ENCODE measurements around the gene CCDC144A.
"Not testable (repeated sequence)": the region's sequence is repeated elsewhere in the genome, so short reads cannot be mapped to it uniquely, and the experiment has no call there.

- TF ChIP-seq CTCF (conservative IDR thresholded peaks at IDR 0.05 in 1 of 2, IDR thresholded peaks at IDR 0.05 in 1 of 2; ENCODE audit: extremely low read depth in 1 of 2, insufficient read depth in 1 of 2, low read depth in 1 of 2, low read length in 2 of 2); EZH2 (IDR thresholded peaks at IDR 0.05; ENCODE audit: borderline replicate concordance, low read length): not testable (repeated sequence)
Measured at GRCh38 chr17:16666907-16667636, 23.0 kb upstream of the CCDC144A start.

All from mammary epithelial cell (primary cell).